ENCODE results near the gene MAU2. TPM values are rescaled to one million over a fixed set of nuclear protein-coding genes. Genes with fewer than 3 reads are reported as not detected.

MAU2 gene
- total and polyA plus RNA-seq, 2 experiments from 2014 or later: 18.9 to 62.2 TPM

- H3K4me2 ChIP-seq: no peak overlapping the region
- H3K79me2 ChIP-seq (replicated peaks; ENCODE audit: insufficient read depth): no peaks in the 10 kb centered on the region
- no peaks in the 10 kb centered on the region for H3K9me3 Mint-ChIP-seq
- DNase-seq (ENCODE audit: low spot score): no peak
- H3K27me3 Mint-ChIP-seq (ENCODE audit: insufficient read depth, low read depth, poor library complexity): no peaks in the 10 kb centered on the region
- no peak for TF ChIP-seq JUNB (IDR thresholded peaks at IDR 0.05; ENCODE audit: unreplicated experiment)
- TF ChIP-seq, protein P1, sequence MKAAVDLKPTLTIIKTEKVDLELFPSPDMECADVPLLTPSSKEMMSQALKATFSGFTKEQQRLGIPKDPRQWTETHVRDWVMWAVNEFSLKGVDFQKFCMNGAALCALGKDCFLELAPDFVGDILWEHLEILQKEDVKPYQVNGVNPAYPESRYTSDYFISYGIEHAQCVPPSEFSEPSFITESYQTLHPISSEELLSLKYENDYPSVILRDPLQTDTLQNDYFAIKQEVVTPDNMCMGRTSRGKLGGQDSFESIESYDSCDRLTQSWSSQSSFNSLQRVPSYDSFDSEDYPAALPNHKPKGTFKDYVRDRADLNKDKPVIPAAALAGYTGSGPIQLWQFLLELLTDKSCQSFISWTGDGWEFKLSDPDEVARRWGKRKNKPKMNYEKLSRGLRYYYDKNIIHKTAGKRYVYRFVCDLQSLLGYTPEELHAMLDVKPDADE (IDR thresholded peaks at IDR 0.05): no peak
- no peak for TF ChIP-seq NANOG (IDR thresholded peaks at IDR 0.05; ENCODE audit: borderline replicate concordance)
- no peaks in the 10 kb centered on the region for H3F3A ChIP-seq (replicated peaks; ENCODE audit: low read depth)
- no peaks in the 10 kb centered on the region for H3K9me2 ChIP-seq (ENCODE audit: insufficient read depth)
- no peaks in the 10 kb centered on the region for H3K4me1 Mint-ChIP-seq
- H2AFZ ChIP-seq: no peak overlapping the region
- H3K4me1 ChIP-seq (ENCODE audit: insufficient read depth): no peaks in the 10 kb centered on the region
- no peak overlapping the region for H3K27ac Mint-ChIP-seq
- no peak overlapping the region for H3K27ac ChIP-seq (ENCODE audit: low read depth)
- peaks cover 5% of the 10 kb centered on the region for H4K20me1 ChIP-seq (replicated peaks; ENCODE audit: insufficient read depth)
- H3K4me3 ChIP-seq: no peak overlapping the region
- peaks cover 32% of the 10 kb centered on the region for H3K36me3 Mint-ChIP-seq (ENCODE audit: low read depth)
- H3K36me3 ChIP-seq (ENCODE audit: insufficient read depth): peaks cover 6% of the 10 kb centered on the region; the same call in 1 of the 2 replicates
- H3K27me3 ChIP-seq (ENCODE audit: insufficient read depth): no peaks in the 10 kb centered on the region
- no peak overlapping the region for H3K4me3 Mint-ChIP-seq
- no peak for ATAC-seq
Observed at GRCh38 chr19:19285686-19286085, 34.9 kb upstream of the MAU2 start.

GRCh38 chr19:19292607-19293006 lies 28.0 kb upstream of the MAU2 start:
- H3K4me3 Mint-ChIP-seq: no peak overlapping the region
- DNase-seq (ENCODE audit: low spot score): no peak
- Histone ChIP-seq H3K79me2 (replicated peaks; ENCODE audit: insufficient read depth) (no peaks in the 10 kb centered on the region), H3K27me3 (ENCODE audit: insufficient read depth) (no peaks in the 10 kb centered on the region), H2AFZ (no peak overlapping the region), H3K4me2 (no peak overlapping the region), H3K27ac (ENCODE audit: low read depth) (no peak overlapping the region), H3K36me3 (ENCODE audit: insufficient read depth) (peaks cover 13% of the 10 kb centered on the region), H3K4me1 (ENCODE audit: insufficient read depth) (no peaks in the 10 kb centered on the region), H4K20me1 (replicated peaks; ENCODE audit: insufficient read depth) (no peaks in the 10 kb centered on the region), H3K9me2 (ENCODE audit: insufficient read depth) (no peaks in the 10 kb centered on the region), H3K4me3 (no peak overlapping the region), H3F3A (replicated peaks; ENCODE audit: low read depth) (no peaks in the 10 kb centered on the region)
- H3K27ac Mint-ChIP-seq: no peak overlapping the region
- ATAC-seq: no peak
- peaks cover 55% of the 10 kb centered on the region for H3K36me3 Mint-ChIP-seq (ENCODE audit: low read depth)
- H3K27me3 Mint-ChIP-seq (ENCODE audit: insufficient read depth, low read depth, poor library complexity): peaks cover 4% of the 10 kb centered on the region
- no peaks in the 10 kb centered on the region for H3K9me3 Mint-ChIP-seq
- no peaks in the 10 kb centered on the region for H3K4me1 Mint-ChIP-seq
- TF ChIP-seq NANOG (IDR thresholded peaks at IDR 0.05; ENCODE audit: borderline replicate concordance): no peak
- TF ChIP-seq REST (IDR thresholded peaks at IDR 0.05; ENCODE audit: unreplicated experiment): no peak
- TF ChIP-seq, protein P1 (IDR thresholded peaks at IDR 0.05): no peak
- no peak for TF ChIP-seq ZNF331 (CRISPR knock-in tag; IDR thresholded peaks at IDR 0.05; ENCODE audit: low read depth)
- no peak for TF ChIP-seq ZNF114 (CRISPR knock-in tag; IDR thresholded peaks at IDR 0.05)
- TF ChIP-seq CREB1 (CRISPR knock-in tag; IDR thresholded peaks at IDR 0.05; ENCODE audit: low read depth): no peak
- no peak for TF ChIP-seq EZH2phosphoT487 (IDR thresholded peaks at IDR 0.05; ENCODE audit: unreplicated experiment)
- TF ChIP-seq, protein P2, sequence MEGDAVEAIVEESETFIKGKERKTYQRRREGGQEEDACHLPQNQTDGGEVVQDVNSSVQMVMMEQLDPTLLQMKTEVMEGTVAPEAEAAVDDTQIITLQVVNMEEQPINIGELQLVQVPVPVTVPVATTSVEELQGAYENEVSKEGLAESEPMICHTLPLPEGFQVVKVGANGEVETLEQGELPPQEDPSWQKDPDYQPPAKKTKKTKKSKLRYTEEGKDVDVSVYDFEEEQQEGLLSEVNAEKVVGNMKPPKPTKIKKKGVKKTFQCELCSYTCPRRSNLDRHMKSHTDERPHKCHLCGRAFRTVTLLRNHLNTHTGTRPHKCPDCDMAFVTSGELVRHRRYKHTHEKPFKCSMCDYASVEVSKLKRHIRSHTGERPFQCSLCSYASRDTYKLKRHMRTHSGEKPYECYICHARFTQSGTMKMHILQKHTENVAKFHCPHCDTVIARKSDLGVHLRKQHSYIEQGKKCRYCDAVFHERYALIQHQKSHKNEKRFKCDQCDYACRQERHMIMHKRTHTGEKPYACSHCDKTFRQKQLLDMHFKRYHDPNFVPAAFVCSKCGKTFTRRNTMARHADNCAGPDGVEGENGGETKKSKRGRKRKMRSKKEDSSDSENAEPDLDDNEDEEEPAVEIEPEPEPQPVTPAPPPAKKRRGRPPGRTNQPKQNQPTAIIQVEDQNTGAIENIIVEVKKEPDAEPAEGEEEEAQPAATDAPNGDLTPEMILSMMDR (conservative IDR thresholded peaks at IDR 0.05; ENCODE audit: low read depth in 2 of 2): no peak
- TF ChIP-seq EZH2 (IDR thresholded peaks at IDR 0.05; ENCODE audit: low read depth, unreplicated experiment): no peak
